Epithelial cell of proximal tubule (primary cell): ENCODE results near the gene DHRSX. TPM values are rescaled to one million over a fixed set of nuclear protein-coding genes. Genes with fewer than 3 reads are reported as not detected.

Experiments used
- DNase-seq: peaks from one replicate; pipeline ENCODE4 v3.0.0-alpha.2; 2011; ENCODE audit warnings: low read depth
- H3K4me3 ChIP-seq: 2 replicates; pipeline ENCODE4 v1.5.1; 2011; ENCODE audit warnings: low read depth, mild to moderate bottlenecking, low read length
- CTCF ChIP-seq: conservative IDR thresholded peaks from 2 replicates; pipeline ENCODE4 v1.5.1; 2012; ENCODE audit warnings: low read depth, mild to moderate bottlenecking, low read length
- total RNA-seq: library from RNA; depleted of rRNA; stranded (reverse); fragments of >200 nt; gene quantifications from 2 replicates; pipeline ENCODE4 v1.2.3, GENCODE V29; 2015

The DHRSX gene
- total RNA-seq, 1 donor from 2014 or later: 22.8 TPM

- no peak for DNase-seq
- H3K4me3 ChIP-seq: no peak overlapping the region
- TF ChIP-seq CTCF: no peak
Measured at GRCh38 chrX:2348211-2348610, 152.6 kb downstream of the DHRSX start.

GRCh38 chrX:2346158-2346557, 154.6 kb downstream of the DHRSX start:
- TF ChIP-seq CTCF: no peak
- no peak for DNase-seq
- no peak overlapping the region for H3K4me3 ChIP-seq

GRCh38 chrX:2345562-2345961, 155.2 kb downstream of the DHRSX start:
- DNase-seq: no peak
- H3K4me3 ChIP-seq: no peak overlapping the region
- no peak for TF ChIP-seq CTCF

GRCh38 chrX:2343413-2343812, 157.4 kb downstream of the DHRSX start:
- TF ChIP-seq CTCF: no peak
- DNase-seq: no peak

GRCh38 chrX:2342874-2343273, 157.9 kb downstream of the DHRSX start:
- no peak for DNase-seq

More at GRCh38 chrX:2343413-2343812, 157.4 kb downstream of the DHRSX start:
- no peak overlapping the region for H3K4me3 ChIP-seq

GRCh38 chrX:2342281-2342688, 158.5 kb downstream of the DHRSX start:
- no peak for DNase-seq
- TF ChIP-seq CTCF: no peak
- H3K4me3 ChIP-seq: no peak overlapping the region

More at GRCh38 chrX:2342874-2343273, 157.9 kb downstream of the DHRSX start:
- TF ChIP-seq CTCF: no peak
- H3K4me3 ChIP-seq: no peak overlapping the region

GRCh38 chrX:2340991-2341390, 159.8 kb downstream of the DHRSX start:
- H3K4me3 ChIP-seq: no peak overlapping the region
- DNase-seq: no peak
- no peak for TF ChIP-seq CTCF
